ENCODE results near the gene ZC3H4.

- TF ChIP-seq CTCF (conservative IDR thresholded peaks at IDR 0.05), result no peak
- TF ChIP-seq EZH2 (IDR thresholded peaks at IDR 0.05; ENCODE audit: low read depth), result no peak
Observed at GRCh38 chr19:47102346-47103060, 11.1 kb downstream of the ZC3H4 start.

Data from PC-9 (cell line).